HAP-1 (cell line): ENCODE measurements around the gene KDM5A.

ENCODE experiments used
- DNase-seq, 2 experiments: peaks; one replicate each; pipeline ENCODE4 v3.0.0-alpha.2; 2016 to 2020; ENCODE audit warnings: low spot score in 2 of 2
- H3K27me3 ChIP-seq: fragments of 250-450 bp; sonication (Bioruptor Pico); 2 replicates; pipeline ENCODE4 v1.5.1; 2020; ENCODE audit warnings: low read depth, mild to moderate bottlenecking, moderate library complexity
- H3K36me3 ChIP-seq: fragments of 250-450 bp; sonication (Bioruptor Pico); replicated peaks from 2 replicates; pipeline ENCODE4 v1.5.1; 2020; ENCODE audit warnings: mild to moderate bottlenecking
- H3K4me1 ChIP-seq: fragments of 250-450 bp; sonication (Bioruptor Pico); 2 replicates; pipeline ENCODE4 v1.5.1; 2020; ENCODE audit warnings: mild to moderate bottlenecking
- H3K4me3 ChIP-seq: fragments of 250-450 bp; sonication (Bioruptor Pico); 2 replicates; pipeline ENCODE4 v1.5.1; 2020; ENCODE audit warnings: mild to moderate bottlenecking, moderate library complexity
- H3K9me3 ChIP-seq: fragments of 250-450 bp; sonication (Bioruptor Pico); 2 replicates; pipeline ENCODE4 v1.5.1; 2020; ENCODE audit warnings: mild to moderate bottlenecking, moderate library complexity
- in situ Hi-C: fragments of 300-500 bp; cut with MboI; formaldehyde crosslinking; loops from 3 replicates; pipeline ENCODE4 v1.14.3; 2020; ENCODE audit warnings: low sequenced_read_pairs, inconsistent platforms, mixed read lengths

Gene KDM5A

DNA sequence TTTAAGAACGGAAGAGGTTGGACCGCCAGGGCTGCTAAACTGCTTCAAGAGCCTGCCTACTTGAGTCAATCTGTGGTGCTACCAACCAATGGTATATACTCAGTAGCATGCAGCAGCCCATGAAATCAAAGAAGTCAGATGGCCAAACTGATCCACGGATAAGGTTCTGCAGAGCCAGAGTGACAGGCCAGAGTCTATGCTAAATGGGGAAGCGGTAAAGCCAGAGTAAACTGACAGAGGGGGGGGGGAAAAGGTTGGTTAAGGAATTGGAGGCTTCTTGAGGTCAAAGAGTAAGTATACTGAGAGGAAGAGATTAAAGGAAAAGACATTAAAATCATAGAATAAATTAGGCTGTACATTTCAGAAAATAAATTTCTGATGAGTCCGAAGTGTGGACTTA, 111.1 kb downstream of the KDM5A start:
- Histone ChIP-seq H3K4me1 (peaks cover 8% of the 10 kb centered on the region), H3K36me3 (0 out of 2 replicates have a peak, but pooled peaks cover 3% of the 10 kb centered on the region), H3K27me3 (no peaks in the 10 kb centered on the region), H3K4me3 (no peak overlapping the region), H3K9me3 (no peaks in the 10 kb centered on the region)
- DNase-seq: no peak
- in situ Hi-C loops: no loop called here

- Histone ChIP-seq H3K4me1 (peaks cover 8% of the 10 kb centered on the region), H3K4me3 (no peak overlapping the region), H3K27me3 (no peaks in the 10 kb centered on the region), H3K36me3 (no peaks in the 10 kb centered on the region), H3K9me3 (no peaks in the 10 kb centered on the region)
- in situ Hi-C loops: no loop called here
- no peak for DNase-seq
Measured at GRCh38 chr12:275812-276211, 113.3 kb downstream of the KDM5A start.

DNA sequence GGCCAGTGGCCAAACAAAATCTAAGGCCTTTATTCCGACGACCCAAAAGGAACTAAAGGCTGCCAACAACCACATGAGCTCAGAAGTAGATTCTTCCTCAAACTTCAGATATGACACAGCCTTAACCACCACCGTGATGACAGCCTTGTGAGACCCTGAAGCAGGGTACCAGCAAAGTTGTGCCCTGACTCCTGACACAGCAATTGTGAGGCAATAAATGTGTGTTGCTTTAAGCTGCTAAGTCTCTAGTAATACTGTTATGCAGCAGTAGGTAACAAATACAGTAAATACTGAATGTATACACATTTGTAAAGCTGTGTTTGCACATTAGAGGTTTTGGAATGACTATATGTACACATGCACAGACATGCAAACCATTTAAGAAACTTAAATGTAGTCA, 115.7 kb downstream of the KDM5A start:
- H3K27me3 ChIP-seq: no peaks in the 10 kb centered on the region
- no peak for DNase-seq
- in situ Hi-C loops: no loop called here
- no peak overlapping the region for H3K4me3 ChIP-seq
- H3K4me1 ChIP-seq: peaks cover 8% of the 10 kb centered on the region
- H3K9me3 ChIP-seq: no peaks in the 10 kb centered on the region
- H3K36me3 ChIP-seq: no peaks in the 10 kb centered on the region

DNA sequence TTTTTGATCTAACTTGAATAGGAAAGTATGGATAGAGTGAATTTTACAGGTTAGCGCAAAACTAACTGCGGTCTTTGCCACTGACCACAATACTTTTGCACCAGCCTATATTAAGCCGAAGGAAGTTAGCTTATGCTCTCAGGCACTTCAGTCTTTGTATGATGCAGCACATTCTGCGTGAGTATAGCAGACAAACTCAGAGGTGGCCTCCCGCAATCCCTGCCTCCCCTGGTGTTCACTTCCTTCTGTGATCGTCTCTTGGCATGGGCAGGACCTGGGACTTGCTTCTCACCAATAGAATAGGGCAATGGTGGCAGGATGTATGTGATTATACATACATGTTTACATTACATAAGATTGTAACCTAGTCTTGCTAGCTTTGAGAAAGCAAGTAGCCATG, 116.2 kb downstream of the KDM5A start:
- H3K4me3 ChIP-seq: no peak overlapping the region
- H3K4me1 ChIP-seq: peaks cover 8% of the 10 kb centered on the region
- in situ Hi-C loops: no loop called here
- DNase-seq: no peak
- no peaks in the 10 kb centered on the region for H3K27me3 ChIP-seq
- H3K9me3 ChIP-seq: no peaks in the 10 kb centered on the region
- no peaks in the 10 kb centered on the region for H3K36me3 ChIP-seq

GRCh38 chr12:271161-271560, 118.0 kb downstream of the KDM5A start:
- in situ Hi-C loops: no loop called here

DNA sequence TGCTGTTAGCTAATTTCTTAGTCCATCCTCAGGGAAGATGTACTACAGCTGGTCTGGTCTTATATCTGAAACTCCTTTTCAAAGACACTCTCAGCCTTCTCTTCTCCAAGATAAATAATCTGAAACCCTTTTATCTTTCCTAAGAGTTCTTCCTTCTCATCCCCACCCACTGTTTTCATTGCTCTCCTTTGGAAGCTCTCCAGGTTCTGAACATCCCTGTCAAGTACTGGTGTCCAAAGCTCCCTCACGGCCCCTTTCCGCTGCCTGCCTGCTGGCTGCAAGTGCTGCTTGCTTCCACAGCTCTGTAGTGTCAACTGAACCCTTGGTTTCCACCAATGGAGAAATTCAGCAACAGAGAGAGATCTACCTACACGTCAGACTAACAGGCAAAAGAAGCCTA, 119.9 kb downstream of the KDM5A start:
- no peaks in the 10 kb centered on the region for H3K9me3 ChIP-seq
- H3K27me3 ChIP-seq: peaks cover 4% of the 10 kb centered on the region; the same call in 1 of the 2 replicates
- in situ Hi-C loops: no loop called here
- no peaks in the 10 kb centered on the region for H3K36me3 ChIP-seq
- peaks cover 3% of the 10 kb centered on the region for H3K4me1 ChIP-seq
- DNase-seq: no peak
- H3K4me3 ChIP-seq: no peak overlapping the region

More at GRCh38 chr12:271161-271560, 118.0 kb downstream of the KDM5A start:
- DNase-seq: no peak
- Histone ChIP-seq H3K4me1 (peaks cover 8% of the 10 kb centered on the region), H3K27me3 (no peaks in the 10 kb centered on the region; the same call in 1 of the 2 replicates), H3K9me3 (no peaks in the 10 kb centered on the region), H3K4me3 (no peak overlapping the region), H3K36me3 (no peaks in the 10 kb centered on the region)

DNA sequence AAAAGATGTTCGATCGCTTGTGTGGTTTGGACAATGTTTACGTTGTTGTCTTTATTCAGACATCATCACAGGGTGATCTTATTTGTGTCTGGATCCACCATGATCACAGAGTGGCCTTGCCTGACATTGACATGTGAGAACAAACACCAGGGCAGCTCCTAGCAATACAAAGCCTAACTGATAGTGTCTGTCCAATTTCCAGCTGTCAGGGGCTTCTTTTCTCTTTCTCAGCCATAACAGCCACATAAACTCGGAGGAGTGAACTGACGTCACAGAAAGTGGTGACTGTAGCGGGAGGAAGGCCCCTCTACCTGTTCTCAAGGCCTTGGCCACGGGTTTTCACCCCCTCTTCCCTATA, 120.7 kb downstream of the KDM5A start:
- no peak for DNase-seq
- no peaks in the 10 kb centered on the region; the same call in 1 of the 2 replicates for H3K4me1 ChIP-seq
- no peaks in the 10 kb centered on the region for H3K36me3 ChIP-seq
- peaks cover 4% of the 10 kb centered on the region; the same call in 1 of the 2 replicates for H3K27me3 ChIP-seq
- no peak overlapping the region for H3K4me3 ChIP-seq
- no peaks in the 10 kb centered on the region for H3K9me3 ChIP-seq
- in situ Hi-C loops: no loop called here

DNA sequence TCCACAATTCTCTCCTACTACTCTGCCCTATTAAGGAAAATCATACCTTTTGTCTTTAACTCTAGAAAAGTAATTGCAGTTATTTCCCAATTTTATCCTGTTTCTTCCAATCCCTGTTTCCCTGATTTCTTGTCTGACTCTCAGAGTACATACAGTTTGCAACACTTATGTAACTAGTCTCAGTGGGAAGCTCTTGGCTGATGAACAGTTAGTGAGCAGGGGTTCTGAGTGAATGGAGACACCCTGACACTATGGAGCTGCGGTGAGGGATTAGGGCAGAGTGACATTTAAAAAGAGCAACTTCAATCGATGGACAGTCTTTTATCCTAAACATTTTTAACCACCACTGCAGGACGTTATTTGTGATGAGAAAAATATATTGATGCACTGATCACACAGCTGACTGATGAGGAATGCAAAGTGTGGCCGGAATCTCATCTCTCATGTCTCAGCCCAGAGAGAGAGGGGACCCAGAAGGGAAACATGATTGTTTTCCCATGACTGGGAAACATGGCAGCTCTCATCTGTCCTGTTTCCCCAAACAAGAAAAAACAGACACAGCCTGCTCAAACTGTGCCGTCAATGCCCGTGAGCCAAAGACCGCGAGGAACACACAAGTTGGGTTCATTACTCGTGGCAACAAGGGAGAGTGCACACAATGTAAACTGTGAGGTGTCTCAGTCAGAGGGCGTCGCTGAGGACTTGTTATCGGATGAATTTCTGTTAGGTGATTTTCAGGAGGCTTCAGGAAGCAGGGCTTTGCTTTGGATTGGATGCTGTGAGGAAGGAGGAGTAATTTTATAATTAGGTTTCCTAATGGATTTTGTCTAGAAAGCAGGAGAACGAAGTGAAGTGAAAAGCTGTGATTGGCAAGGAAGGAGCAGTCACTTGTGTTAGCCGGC, 121.3 kb downstream of the KDM5A start:
- no peaks in the 10 kb centered on the region for H3K36me3 ChIP-seq
- in situ Hi-C loops: no loop called here
- no peaks in the 10 kb centered on the region; the same call in 1 of the 2 replicates for H3K4me1 ChIP-seq
- no peak overlapping the region for H3K4me3 ChIP-seq
- H3K27me3 ChIP-seq: peaks cover 4% of the 10 kb centered on the region; the same call in 1 of the 2 replicates
- no peaks in the 10 kb centered on the region for H3K9me3 ChIP-seq
- no peak for DNase-seq

- no peaks in the 10 kb centered on the region for H3K36me3 ChIP-seq
- no peaks in the 10 kb centered on the region for H3K9me3 ChIP-seq
- in situ Hi-C loops: no loop called here
- H3K27me3 ChIP-seq: peaks cover 6% of the 10 kb centered on the region
- H3K4me3 ChIP-seq: no peak overlapping the region
- H3K4me1 ChIP-seq: no peaks in the 10 kb centered on the region
- DNase-seq: no peak
Measured at GRCh38 chr12:265096-265495, 124.0 kb downstream of the KDM5A start.

- Histone ChIP-seq H3K9me3 (no peaks in the 10 kb centered on the region), H3K4me1 (no peaks in the 10 kb centered on the region), H3K4me3 (no peak overlapping the region), H3K27me3 (peaks cover 9% of the 10 kb centered on the region), H3K36me3 (no peaks in the 10 kb centered on the region)
- in situ Hi-C loops: no loop called here
- no peak for DNase-seq
Measured at GRCh38 chr12:264269-264668, 124.9 kb downstream of the KDM5A start.

GRCh38 chr12:263574-263973, 125.5 kb downstream of the KDM5A start:
- no peak overlapping the region for H3K4me3 ChIP-seq
- no peaks in the 10 kb centered on the region for H3K9me3 ChIP-seq
- in situ Hi-C loops: no loop called here
- DNase-seq: no peak
- no peaks in the 10 kb centered on the region for H3K4me1 ChIP-seq
- H3K27me3 ChIP-seq: peaks cover 9% of the 10 kb centered on the region
- no peaks in the 10 kb centered on the region for H3K36me3 ChIP-seq

- H3K4me3 ChIP-seq: no peak within 1 kb of the TSS
- H3K9me3 ChIP-seq: no peaks in the 10 kb centered on the region
- no peak for DNase-seq
- H3K27me3 ChIP-seq: peaks cover 9% of the 10 kb centered on the region
- in situ Hi-C loops: no loop called here
- no peaks in the 10 kb centered on the region for H3K36me3 ChIP-seq
- no peaks in the 10 kb centered on the region for H3K4me1 ChIP-seq
Measured at GRCh38 chr12:262817-263216, 126.3 kb downstream of the KDM5A start, which contains the start of gene SLC6A13. SLC6A13 (minus strand) TSS chr12:262836; CDS start chr12:260052, 2,784 bp downstream.

GRCh38 chr12:262113-262512, 127.0 kb downstream of the KDM5A start:
- no peaks in the 10 kb centered on the region for H3K36me3 ChIP-seq
- in situ Hi-C loops: no loop called here
- no peaks in the 10 kb centered on the region for H3K9me3 ChIP-seq
- no peak for DNase-seq
- no peaks in the 10 kb centered on the region for H3K4me1 ChIP-seq
- H3K4me3 ChIP-seq: no peak overlapping the region
- H3K27me3 ChIP-seq: peaks cover 9% of the 10 kb centered on the region

DNA sequence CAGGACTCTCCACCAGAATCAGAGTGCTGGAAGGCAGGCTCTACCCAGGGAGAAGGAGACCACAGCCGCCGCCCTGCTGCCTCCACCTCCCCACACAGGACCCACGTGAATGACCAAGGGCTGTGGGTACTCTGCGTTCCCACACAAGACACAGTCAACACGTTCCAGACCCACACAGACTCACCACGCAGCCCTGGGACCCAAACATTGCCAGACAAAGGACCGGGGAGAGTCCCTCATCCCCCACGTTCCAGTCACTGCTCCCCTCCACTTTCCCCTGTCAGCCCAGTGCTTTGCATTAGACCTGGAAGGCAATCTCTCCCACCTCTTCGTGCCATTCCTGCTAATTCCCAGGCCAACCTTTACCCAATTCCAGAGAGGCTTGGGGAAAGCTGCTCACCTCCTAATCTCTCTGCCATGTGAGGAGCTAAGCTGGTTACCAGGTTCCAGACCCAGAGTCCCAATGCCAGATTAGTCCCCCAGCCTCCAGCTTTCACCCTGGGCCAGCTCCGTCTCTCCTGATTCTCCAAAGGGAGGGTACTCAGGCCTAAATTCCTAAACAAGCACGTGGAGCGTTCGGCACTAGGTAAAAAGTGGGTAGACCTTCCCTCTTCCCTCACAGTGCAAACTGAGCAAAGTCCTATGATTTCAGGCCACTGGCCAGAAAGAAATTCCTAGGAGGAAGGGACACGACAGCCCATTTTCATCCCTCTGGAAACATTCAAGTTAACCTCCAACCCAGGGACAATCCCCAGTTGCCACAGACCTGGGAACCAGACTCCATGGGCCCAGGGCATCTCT, 131.4 kb downstream of the KDM5A start:
- in situ Hi-C loops: no loop called here
- Histone ChIP-seq H3K36me3 (no peaks in the 10 kb centered on the region), H3K4me1 (no peaks in the 10 kb centered on the region), H3K27me3 (peaks cover 5% of the 10 kb centered on the region), H3K9me3 (no peaks in the 10 kb centered on the region), H3K4me3 (no peak overlapping the region)
- no peak for DNase-seq
